GM21786 (cell line): ENCODE measurements around the gene RPL18.
"Not testable (repeated sequence)": the region's sequence is repeated elsewhere in the genome, so short reads cannot be mapped to it uniquely, and the experiment has no call there.

Experiments used
- ATAC-seq: cut with Tn5 transposase; IDR thresholded peaks from one replicate; pipeline ENCODE4 v1.9.1; 2021; ENCODE audit not compliant: unreplicated experiment

RPL18 gene

DNA sequence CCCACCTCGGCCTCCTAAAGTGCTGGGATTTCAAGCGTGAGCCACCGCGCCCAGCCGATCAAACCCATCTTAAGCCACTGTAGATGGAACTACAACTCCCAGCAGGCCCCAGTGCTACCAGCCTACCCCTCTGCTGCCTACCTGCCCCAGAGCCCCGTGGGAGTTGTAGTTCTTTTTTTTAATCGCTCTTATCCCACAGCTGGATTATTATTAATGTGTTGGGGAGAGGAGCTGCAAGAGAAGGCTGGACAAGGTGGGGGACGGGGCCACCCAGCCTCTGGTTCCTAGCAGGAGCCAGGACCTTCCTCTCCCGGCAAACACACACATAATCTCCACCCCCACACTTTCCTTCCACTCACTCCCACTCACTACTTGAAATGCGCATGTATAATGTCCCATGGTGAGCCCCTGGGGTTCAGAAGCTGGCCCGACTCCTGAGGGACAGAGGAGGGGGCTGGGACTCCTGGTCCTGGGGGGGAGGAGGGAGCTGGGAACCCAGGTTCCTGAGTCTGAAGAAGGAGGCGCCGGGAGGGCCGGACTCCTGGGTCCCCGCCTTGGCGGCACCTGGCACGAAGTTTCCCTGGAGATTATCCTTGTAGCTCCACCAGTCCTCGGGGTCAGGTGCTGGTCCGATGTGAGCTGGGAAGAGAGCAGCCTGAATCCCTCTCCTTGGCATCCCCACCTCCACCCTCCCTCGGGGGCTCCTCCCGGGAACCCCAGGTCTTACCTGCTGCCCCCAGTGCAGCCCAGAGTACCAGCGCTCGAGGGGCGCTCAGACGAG lies 26.1 kb upstream of the RPL18 start:
- ATAC-seq: no peak

- no peak for ATAC-seq
These were observed 25.4 kb upstream of the RPL18 start for GRCh38 chr19:48644355-48644754.

GRCh38 chr19:48642862-48643261 lies 23.9 kb upstream of the RPL18 start:
- ATAC-seq: no peak

- no peak for ATAC-seq
These were observed 22.9 kb upstream of the RPL18 start for GRCh38 chr19:48641850-48642249.

GRCh38 chr19:48639483-48640375 lies 20.8 kb upstream of the RPL18 start:
- ATAC-seq: no peak

DNA sequence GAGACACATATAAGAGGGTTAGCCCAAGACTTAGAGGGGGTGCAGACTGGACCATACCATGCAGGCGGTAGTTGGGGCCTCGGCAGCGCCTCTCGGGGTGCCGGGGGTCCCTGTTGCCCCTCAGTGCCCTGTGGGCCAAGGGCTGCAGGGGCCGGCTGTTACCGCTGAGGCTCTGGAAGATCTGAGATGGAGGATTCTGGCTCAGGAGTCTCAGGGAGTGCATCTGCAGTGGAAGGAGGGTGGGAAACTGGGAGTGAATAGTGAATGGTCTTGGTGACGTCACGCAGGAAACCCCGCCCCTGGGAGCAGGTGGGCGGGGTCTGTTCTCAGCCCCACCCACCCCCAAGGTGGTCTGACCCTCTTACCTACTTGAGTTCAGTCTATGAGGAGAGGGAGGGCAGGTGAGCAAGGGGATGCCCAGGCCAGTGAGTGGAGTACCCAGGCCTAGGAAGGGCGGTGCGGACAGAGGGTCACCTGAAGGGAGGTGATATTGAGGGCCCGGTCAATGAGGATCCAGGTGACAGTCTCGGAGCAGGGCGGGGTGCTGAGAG lies 19.9 kb upstream of the RPL18 start:
- no peak for ATAC-seq

DNA sequence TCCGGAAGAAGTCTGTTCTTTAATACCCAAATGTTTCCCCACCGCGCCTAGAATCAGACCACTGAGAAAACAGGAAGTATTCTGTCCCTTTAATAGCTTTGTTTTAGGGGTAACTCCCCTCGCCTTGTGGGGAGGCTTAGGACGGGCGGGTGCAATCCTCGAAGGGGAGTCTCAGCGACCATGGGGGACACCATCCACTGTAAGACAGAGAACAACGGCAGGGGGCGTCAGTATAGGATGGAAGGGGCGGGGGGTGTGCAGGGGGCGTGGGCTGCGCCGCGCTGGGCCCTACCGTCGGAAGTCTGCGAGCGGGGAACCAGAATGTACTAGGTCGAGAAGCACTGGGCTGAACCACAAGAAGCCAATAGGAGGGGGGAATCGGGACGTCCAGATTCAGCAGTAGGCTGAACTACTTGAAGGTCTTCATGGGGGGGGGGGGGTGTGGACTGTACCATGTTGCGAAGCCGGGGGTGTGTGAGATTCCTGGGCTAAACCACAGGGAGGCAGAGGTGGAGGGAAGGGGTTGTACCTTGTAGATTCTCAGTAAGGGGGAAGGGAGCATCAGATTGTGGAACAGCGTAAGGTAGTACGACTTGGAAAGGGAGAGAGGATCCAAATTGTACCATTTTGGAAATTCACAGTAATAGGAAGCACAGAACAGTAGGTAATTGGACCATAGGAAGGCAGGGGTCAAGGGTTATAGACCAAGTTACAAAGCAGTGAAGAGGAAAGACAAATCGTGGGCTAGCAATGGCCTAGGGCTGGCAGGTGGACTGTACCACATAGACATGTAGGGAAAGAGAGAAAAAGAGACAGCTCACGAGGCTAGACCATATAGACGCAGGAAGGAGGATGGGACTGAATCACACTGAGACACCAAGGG lies 19.2 kb upstream of the RPL18 start:
- ATAC-seq: peak; percentile 8

DNA sequence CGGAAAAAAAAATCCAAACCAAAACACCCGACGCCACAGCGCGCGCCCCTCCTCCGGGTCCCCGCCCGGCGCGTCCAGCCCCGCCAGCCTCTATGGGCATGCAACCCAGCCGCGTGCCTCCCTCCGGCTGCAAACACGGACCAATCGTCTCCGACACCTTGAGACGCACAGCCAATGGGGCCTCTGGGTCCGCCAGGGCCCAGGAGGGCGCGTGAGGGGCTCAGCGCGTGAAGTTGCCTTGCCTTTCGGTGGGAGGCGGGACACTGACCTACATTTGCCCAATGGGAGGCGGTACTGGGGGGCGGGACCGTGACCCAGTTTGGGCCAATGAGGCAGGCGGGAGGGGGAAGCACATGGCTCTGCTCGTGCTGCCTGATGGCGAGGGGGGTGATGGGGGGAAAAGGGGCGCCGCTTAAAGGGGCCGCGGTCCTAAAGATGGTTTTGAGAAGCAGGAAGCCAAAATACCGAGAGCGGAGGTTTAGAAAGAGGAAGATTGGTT lies 18.5 kb upstream of the RPL18 start:
- ATAC-seq: peak; percentile 62

DNA sequence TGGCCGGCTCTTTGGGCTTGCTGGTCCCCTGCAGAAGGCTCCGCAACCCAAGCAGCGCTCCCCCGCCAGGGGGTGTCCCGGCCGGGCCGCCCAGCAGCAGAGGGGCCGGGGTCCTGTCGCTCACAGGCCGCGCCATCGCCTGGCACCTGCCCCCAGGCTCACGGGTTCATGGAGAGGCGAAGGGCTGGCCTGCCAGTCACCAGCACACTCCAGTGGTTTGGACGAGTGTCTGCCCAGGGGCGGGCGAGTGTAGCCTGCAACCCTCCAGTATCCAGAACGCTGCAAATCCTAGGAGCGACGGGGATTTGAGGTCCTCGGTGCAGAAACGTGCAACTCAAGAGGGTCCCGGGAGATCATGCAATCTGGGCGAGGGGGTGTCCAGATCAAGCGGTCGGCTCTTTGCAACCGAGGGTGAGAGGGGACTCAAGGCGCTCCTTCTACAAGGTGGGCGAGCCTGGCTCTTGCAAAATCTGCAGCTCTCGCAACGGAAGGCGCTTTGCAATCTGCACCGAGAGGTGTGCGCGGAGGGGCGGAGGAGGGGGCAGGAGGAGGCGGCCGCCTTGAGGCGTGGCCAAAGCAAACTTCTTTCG lies 18.0 kb upstream of the RPL18 start, which contains the start of gene DBP:
TSS of gene DBP (minus strand) at position 521 of the 590 bp plus-strand sequence. CDS start at position 136, 385 bp downstream.
- no peak for ATAC-seq

- no peak for ATAC-seq
These were observed 17.2 kb upstream of the RPL18 start for GRCh38 chr19:48635966-48636858.

DNA sequence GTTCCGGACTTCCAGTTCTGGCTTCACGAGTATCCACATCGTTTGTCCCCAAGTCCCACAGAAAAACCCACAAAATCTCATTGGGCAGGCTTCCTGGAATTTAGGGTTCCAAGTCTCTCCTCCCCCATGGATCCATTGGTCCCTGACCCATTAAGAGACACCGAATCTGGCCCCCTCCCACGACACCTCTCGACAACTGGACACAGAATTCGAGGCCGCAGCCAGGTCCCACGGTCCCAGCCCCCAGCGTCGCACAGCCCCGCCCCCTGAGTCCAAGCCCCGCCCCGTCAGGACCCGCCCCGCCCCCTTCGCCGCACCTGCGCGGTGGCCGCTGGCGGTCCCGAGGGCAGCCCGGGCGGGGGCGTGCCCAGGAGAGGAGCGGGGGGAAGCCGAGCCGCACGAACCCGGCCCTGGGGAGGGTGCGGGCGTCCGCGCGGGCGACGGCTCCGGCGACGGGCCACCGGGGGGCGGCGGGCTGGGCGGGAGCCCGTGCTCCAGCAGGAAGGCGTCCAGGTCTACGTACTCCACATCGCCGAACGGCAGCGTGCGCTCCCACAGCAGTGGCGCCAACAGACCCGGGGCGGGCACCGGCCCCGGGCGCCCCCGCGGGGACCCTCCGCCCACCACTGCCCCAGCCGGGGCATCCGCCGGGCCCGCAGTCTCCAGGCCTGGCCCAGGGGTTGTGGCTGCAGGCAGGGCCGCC lies 16.4 kb upstream of the RPL18 start:
- no peak for ATAC-seq

- ATAC-seq: no peak
These were observed 15.7 kb upstream of the RPL18 start for GRCh38 chr19:48634424-48635262.

- no peak for ATAC-seq
These were observed 15.0 kb upstream of the RPL18 start for GRCh38 chr19:48634036-48634342.

- no peak for ATAC-seq
These were observed 14.4 kb upstream of the RPL18 start for GRCh38 chr19:48633148-48634035.

DNA sequence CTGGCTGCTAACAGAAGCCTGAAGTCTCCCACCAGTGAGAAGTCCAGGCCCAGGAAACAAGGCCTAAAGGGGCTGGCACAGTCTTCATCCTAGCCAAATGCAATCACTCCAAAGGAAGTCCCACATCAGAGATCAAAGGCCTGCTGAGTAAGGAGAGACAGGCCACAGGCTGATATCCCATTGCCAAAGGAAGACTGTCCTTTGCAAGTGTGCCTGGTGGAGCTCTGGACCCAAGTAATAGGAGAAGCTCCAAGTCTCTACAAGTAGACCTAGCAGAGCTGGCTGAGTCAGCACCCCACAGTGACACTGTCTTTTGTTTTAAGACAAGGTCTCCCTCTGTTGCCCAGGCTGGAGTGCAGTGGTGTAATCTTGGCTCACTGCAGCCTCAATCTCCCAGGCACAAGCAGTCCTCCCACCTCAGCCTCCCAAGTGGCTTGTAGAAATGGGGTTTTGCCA lies 13.7 kb upstream of the RPL18 start:
- ATAC-seq: no peak

DNA sequence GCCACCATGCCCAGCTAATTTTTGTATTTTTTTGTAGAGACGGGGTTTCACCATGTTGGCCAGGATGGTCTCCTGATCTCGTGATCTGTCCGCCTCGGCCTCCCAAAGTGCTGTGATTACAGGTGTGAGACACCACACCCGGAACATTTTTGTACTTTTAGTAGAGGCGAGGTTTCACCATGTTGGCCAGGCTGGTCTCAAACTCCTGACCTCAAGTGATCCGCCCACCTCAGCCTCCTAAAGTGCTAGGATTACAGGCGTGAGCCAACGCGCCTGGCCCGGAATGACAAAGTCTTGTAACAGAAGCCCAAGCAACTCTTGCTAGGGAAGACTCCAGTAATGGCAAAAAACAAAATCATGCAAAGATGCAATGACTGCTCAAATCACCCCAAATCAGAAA lies 13.3 kb upstream of the RPL18 start:
- not testable (repeated sequence) for ATAC-seq

DNA sequence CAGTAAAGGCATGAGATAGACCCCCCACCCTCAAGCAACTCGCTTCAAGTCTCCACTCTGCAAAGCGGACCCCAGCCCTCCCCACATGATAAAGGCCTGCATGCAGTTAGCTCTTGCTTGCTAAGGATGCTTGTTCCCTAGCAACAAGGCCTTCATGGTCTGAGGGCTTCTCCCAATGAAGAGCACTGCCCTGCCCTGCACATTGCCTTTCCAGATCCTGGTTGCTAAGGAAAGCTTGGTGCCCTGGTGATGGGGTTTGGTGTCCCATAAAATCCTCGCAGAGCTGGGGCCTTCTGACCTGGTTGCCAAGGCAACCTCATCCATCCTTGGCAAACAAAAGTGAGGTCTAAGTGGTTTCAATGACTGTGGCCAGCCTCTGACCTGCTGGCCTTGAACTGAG lies 12.2 kb upstream of the RPL18 start:
- no peak for ATAC-seq
